HG02852 (cell line): ENCODE measurements around the gene CLSTN2.

Source experiments
- ATAC-seq: cut with Tn5 transposase; IDR thresholded peaks from one replicate; pipeline ENCODE4 v1.9.1; 2021; ENCODE audit warnings: mild to moderate bottlenecking, moderate library complexity; ENCODE audit not compliant: unreplicated experiment

Gene CLSTN2

DNA sequence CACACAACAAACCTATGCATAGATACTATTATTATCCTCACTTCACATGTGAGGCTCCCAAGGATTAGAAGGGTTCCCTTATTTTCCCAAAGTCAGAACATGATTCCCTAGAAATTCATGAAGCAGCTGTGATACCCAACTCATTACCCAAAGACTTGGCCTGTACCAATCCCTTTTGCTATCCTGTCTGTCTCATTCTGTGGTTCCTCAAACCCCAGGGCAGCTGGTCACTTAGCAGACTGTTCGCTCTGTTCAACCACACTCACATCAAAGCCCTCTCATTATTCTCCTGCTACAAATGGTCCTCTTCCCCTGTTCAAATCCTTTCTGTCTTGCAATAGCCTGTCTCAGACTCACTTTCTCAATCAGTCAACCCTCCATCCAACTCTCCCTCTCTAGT lies 588.6 kb downstream of the CLSTN2 start:
- no peak for ATAC-seq

GRCh38 chr3:140527156-140527555 lies 592.2 kb downstream of the CLSTN2 start:
- ATAC-seq: no peak

DNA sequence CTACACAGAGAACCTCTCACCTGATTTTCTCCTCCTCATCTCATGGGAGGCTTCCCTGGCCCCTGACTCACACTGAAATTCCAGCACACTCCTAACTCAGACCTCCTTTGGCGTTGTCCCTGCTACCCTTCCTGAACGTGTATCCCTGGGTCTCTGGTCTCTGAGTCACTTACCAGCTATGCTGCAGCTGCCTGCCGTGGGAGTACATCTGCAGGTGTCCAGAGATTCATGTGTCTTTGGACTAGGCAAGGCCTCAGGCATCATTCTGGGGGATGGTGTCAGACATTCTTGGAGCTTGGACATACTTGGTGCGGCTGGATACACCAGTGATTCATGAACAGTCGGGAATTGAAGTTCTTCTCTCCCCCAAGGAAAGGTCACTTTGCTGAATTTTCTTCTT lies 594.1 kb downstream of the CLSTN2 start:
- no peak for ATAC-seq

DNA sequence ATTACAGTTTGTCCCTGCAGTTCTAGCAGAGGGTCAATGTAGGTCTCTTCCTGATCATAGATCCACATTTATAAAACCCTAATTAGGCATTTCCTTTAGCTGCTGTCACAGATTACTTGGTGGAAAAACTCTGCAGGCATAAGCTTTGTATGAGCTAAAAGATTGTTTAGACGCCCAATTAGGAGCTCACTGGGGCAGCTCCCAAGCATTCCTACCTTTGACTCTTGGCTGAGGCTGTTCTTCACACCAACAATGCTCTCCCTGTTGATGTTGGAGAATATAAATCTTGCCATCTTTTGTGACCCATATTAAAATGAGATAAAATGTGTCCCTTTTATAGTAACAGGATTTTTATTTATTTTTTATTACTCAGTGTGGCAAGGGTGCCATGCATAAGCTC lies 594.6 kb downstream of the CLSTN2 start:
- no peak for ATAC-seq

- no peak for ATAC-seq
Measured at GRCh38 chr3:140530131-140530530, 595.1 kb downstream of the CLSTN2 start.

DNA sequence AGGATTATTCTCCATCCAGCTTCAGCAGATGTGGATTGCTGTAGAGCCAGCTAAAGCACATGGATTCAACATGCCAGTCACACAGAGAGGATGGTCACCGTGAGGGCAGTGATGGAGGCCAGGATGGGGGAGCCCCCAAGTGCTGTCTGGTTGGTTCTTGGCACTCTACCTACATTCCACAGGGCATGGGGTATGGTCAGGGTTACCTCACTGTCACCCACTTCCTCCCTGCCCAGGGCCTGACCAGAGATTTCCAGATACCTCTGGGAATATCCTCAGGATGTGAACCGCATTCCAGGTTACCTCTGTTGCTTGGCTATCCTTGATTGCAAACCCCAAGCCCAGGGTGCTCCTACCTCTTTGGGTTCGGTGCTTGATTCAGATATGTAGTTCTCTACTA lies 595.6 kb downstream of the CLSTN2 start:
- no peak for ATAC-seq

DNA sequence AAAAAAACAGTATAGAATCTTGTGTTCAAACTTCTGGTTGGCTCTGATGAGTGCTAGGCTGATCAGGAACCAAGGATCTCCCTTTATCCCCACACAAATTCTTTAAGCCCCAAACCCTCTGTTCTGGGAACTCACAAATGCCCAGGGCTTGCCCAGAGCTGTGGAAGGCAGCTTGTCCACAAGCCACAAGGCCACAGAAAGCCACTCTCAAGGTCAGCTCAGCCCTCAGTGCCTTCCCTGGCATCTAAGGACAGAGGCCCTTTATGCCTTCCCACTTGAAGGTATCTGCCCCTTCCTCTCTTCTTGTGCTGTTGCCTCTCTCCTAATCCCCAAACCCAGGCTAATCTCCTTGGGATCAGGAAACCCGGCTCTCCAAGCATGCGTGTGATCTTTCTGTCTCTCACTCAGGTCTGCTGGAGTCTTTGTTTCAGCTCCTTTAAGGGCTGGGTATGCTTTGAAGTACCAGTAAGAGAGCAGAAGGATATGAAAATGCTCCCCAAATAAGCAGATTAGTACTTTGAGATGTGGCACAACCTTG lies 597.9 kb downstream of the CLSTN2 start:
- no peak for ATAC-seq

DNA sequence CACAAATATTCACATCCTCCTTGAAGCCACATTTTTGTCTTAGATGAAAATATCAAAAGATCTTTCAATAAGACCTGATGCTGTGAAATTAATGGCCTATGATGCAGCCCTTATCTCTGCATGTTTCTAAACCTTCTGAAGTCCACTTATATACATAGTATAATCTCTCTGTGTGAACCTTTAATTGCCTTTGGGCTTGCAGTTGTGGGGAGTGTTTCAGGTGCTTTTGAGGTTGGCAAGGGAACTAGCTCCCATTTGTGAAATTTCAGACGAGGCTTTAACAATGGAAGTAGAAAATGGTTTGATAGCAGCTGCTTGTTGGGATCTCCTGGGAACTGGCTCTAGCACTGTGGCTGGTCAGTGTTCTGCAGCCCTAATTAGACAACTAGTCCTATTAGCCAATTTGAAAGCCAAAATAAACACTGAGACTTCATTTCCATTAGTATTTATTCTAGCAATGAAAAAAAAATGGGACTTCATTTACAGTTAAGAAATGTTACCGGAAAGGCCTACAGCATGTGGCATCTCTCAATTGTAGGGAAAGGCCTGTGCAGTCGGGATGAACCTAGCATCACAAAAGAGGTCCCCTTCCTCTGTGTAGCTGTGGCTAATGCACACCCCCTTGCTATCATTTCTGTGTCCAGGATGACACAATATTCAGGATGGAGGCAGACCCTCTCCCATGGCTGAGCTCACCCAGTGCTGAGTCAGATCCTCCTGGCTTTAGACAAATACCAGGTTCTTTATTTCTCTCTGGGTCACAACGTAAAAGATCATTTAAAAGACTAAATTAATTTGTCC lies 602.1 kb downstream of the CLSTN2 start:
- ATAC-seq: no peak

- no peak for ATAC-seq
Measured at GRCh38 chr3:140537727-140538082, 602.7 kb downstream of the CLSTN2 start.

DNA sequence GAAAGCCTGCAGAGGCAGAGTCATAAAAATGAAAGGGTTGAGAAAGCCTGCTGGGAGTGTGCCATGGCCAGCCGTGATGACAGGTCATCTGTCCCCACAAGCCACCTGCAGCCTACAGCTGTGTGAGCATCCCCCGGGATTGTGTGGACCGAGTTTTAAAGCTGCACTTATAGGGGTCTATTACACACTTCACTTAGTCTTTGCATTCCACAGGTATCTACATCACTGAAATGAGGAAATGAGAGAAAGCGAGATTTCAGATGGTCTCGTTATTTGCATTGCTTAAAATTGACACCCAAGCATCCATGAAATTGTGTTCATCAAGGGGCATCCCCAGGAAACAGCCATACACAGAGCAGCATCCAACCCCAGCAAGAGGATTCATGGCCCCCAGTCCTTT lies 605.3 kb downstream of the CLSTN2 start:
- ATAC-seq: no peak

- no peak for ATAC-seq
Measured at GRCh38 chr3:140541975-140542653, 607.1 kb downstream of the CLSTN2 start.

GRCh38 chr3:140545197-140545596 lies 610.2 kb downstream of the CLSTN2 start:
- ATAC-seq: no peak

- ATAC-seq: no peak
Measured at GRCh38 chr3:140545756-140546155, 610.8 kb downstream of the CLSTN2 start.

GRCh38 chr3:140546649-140547048 lies 611.7 kb downstream of the CLSTN2 start:
- ATAC-seq: no peak

- no peak for ATAC-seq
Measured at GRCh38 chr3:140552403-140552802, 617.4 kb downstream of the CLSTN2 start.

GRCh38 chr3:140552898-140553297 lies 617.9 kb downstream of the CLSTN2 start:
- no peak for ATAC-seq

- no peak for ATAC-seq
Measured at GRCh38 chr3:140553591-140553990, 618.6 kb downstream of the CLSTN2 start.

- ATAC-seq: no peak
Measured at GRCh38 chr3:140555666-140556065, 620.7 kb downstream of the CLSTN2 start.

DNA sequence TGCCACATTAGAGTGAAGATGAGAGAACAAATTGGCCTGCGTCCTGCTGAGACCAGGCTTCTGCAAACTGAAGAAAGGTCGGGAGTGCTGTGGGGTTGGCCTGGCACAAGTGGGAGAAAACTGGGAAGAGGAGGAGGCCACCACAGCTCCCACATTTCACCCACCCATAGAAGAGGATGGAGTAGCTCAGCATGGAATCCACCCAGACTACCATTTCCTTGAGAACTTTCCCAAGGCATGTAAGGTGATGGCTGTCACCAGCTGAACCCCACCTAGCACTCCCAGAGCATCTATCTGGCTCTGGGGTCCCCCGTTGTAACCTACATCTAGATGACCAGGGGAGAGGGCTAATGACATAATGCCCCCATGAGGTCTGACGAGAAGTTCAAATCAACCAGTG lies 622.5 kb downstream of the CLSTN2 start:
- ATAC-seq: no peak

DNA sequence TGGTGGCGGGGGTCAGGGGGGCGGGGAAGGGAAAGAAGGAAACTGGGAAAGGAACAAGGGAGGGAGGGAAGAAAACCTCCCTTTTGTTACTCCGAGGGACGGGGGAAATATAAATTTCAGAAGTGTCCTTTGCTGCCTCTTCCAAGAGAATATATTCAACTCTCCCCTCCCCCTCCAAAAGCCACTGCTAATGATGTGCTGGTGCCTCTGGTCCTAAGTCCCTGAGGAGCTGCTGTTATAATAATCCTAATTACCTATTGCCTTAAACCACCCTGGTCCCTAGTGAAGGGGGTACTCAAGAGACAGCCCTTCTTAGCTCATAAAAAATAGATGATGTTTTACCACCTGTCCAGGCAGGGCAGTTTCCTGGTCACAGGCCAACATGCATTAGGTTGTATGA lies 624.6 kb downstream of the CLSTN2 start:
- no peak for ATAC-seq

- no peak for ATAC-seq
Measured at GRCh38 chr3:140563206-140563760, 628.3 kb downstream of the CLSTN2 start.

GRCh38 chr3:140568131-140568530 lies 633.1 kb downstream of the CLSTN2 start:
- ATAC-seq: no peak
